Thymus (tissue), 11 donors: ENCODE measurements around the gene VN1R2. TPM values are rescaled to one million over a fixed set of nuclear protein-coding genes. Genes with fewer than 3 reads are reported as not detected.
"Not testable (repeated sequence)": the region's sequence is repeated elsewhere in the genome, so short reads cannot be mapped to it uniquely, and the experiment has no call there.

ENCODE experiments used
- DNase-seq, 9 donors: peaks; one replicate each; pipeline ENCODE4 v3.0.0-alpha.2; 2013; ENCODE audit warnings: low spot score in 9 of 9, low read depth in 6 of 9, missing footprints in 1 of 9
- H3K27ac ChIP-seq, 2 donors: one replicate each; pipeline ENCODE4 v1.5.1; 2013; ENCODE audit warnings: control low read depth in 1 of 2, low read depth in 1 of 2, low read length in 1 of 2, mild to moderate bottlenecking in 1 of 2, moderate library complexity in 1 of 2
- H3K27me3 ChIP-seq, 2 donors: one replicate each; pipeline ENCODE4 v1.5.1; 2013; ENCODE audit warnings: low read length in 1 of 2; ENCODE audit not compliant: control insufficient read depth in 2 of 2, insufficient read depth in 1 of 2
- H3K36me3 ChIP-seq, 2 donors: one replicate each; pipeline ENCODE4 v1.5.1; 2013; ENCODE audit warnings: low read length in 1 of 2, mild to moderate bottlenecking in 1 of 2, moderate library complexity in 1 of 2; ENCODE audit not compliant: control insufficient read depth in 2 of 2, insufficient read depth in 2 of 2
- H3K4me1 ChIP-seq, 2 donors: one replicate each; pipeline ENCODE4 v1.5.1; 2013; ENCODE audit warnings: low read length in 2 of 2; ENCODE audit not compliant: control insufficient read depth in 2 of 2, insufficient read depth in 2 of 2
- H3K4me3 ChIP-seq, 2 donors: one replicate each; pipeline ENCODE4 v1.5.1; 2013; ENCODE audit warnings: low read length in 2 of 2, control low read depth in 1 of 2, mild to moderate bottlenecking in 1 of 2
- H3K9me3 ChIP-seq, 2 donors: one replicate each; pipeline ENCODE4 v1.5.1; 2013; ENCODE audit warnings: low read length in 1 of 2, mild to moderate bottlenecking in 1 of 2; ENCODE audit not compliant: control insufficient read depth in 2 of 2, insufficient read depth in 1 of 2
- WGBS: extraction: QIAGEN DNeasy Blood & Tissue Kit; methylation state at CpG from one replicate; pipeline ENCODE4 v1.1.7; 2013; 5-methylcytosine and 5-hydroxymethylcytosine counted together
- polyA plus RNA-seq: library from polyadenylated mRNA; stranded (reverse); fragments of 200-250 nt; gene quantifications from one replicate; pipeline ENCODE4 v1.2.3, GENCODE V29; 2013
- total RNA-seq: library from RNA; stranded (reverse); fragments of 120-200 nt; gene quantifications from one replicate; pipeline ENCODE4 v1.2.4, GENCODE V29; 2013
- donor health status: healthy.

The VN1R2 gene
- total and polyA plus RNA-seq, 2 donors, result not detected

GRCh38 chr19:53267623-53268022 is 9.5 kb downstream of the VN1R2 start, which contains the start of gene VN1R4:
Gene VN1R4 (minus strand): TSS chr19:53267723. CDS start chr19:53267665, 58 bp downstream.
- H3K27me3 ChIP-seq, H3K9me3 ChIP-seq, H3K27ac ChIP-seq, H3K36me3 ChIP-seq, H3K4me1 ChIP-seq, DNase-seq, H3K4me3 ChIP-seq: not testable (repeated sequence)
- WGBS, result 95% methylated on average over 4 of the region's 5 CpGs

GRCh38 chr19:53269861-53270260 is 11.8 kb downstream of the VN1R2 start:
- not testable (repeated sequence) for H3K36me3 ChIP-seq, H3K4me3 ChIP-seq, DNase-seq, H3K27ac ChIP-seq, H3K9me3 ChIP-seq, H3K4me1 ChIP-seq, H3K27me3 ChIP-seq
- 95% methylated on average over 19 of the region's 27 CpGs for WGBS

- WGBS, result 85% methylated on average over 9 of the region's 9 CpGs
- Histone ChIP-seq H3K36me3 (no peaks in the 10 kb centered on the region), H3K27me3 (no peaks in the 10 kb centered on the region), H3K27ac (no peak overlapping the region), H3K9me3 (peaks cover 2 to 9% of the 10 kb centered on the region in 2 donors), H3K4me1 (no peaks in the 10 kb centered on the region), H3K4me3 (no peak overlapping the region)
- DNase-seq, result no peak
Measured at GRCh38 chr19:53272044-53272443, 14.0 kb downstream of the VN1R2 start.

GRCh38 chr19:53275480-53275879 is 17.4 kb downstream of the VN1R2 start:
- Histone ChIP-seq H3K4me1 (no peaks in the 10 kb centered on the region), H3K4me3 (no peak overlapping the region), H3K9me3 (peaks cover 2 to 10% of the 10 kb centered on the region in 2 donors), H3K27ac (no peak overlapping the region), H3K36me3 (no peaks in the 10 kb centered on the region), H3K27me3 (no peaks in the 10 kb centered on the region)
- no peak for DNase-seq
- WGBS, result 97% methylated on average over 2 of the region's 2 CpGs

- H3K27me3 ChIP-seq, H3K36me3 ChIP-seq, H3K9me3 ChIP-seq, H3K4me3 ChIP-seq, H3K4me1 ChIP-seq, H3K27ac ChIP-seq, DNase-seq: not testable (repeated sequence)
- WGBS, result 50% methylated on average over 2 of the region's 8 CpGs
Measured at GRCh38 chr19:53281947-53282346, 23.9 kb downstream of the VN1R2 start.

- no peaks in the 10 kb centered on the region for H3K27me3 ChIP-seq
- peaks cover 0 to 7% of the 10 kb centered on the region in 2 donors for H3K9me3 ChIP-seq
- H3K4me3 ChIP-seq, result no peak overlapping the region
- no peak for DNase-seq
- WGBS, result 84% methylated on average over 4 of the region's 4 CpGs
- H3K27ac ChIP-seq, result no peak overlapping the region
- no peaks in the 10 kb centered on the region for H3K4me1 ChIP-seq
- H3K36me3 ChIP-seq, result no peaks in the 10 kb centered on the region
Measured at GRCh38 chr19:53285087-53285486, 27.0 kb downstream of the VN1R2 start.

GRCh38 chr19:53290758-53291549 is 32.9 kb downstream of the VN1R2 start:
- H3K27me3 ChIP-seq, result no peaks in the 10 kb centered on the region
- H3K9me3 ChIP-seq, result peaks cover 6 to 21% of the 10 kb centered on the region in 2 donors
- H3K4me3 ChIP-seq, result no peak overlapping the region
- H3K27ac ChIP-seq, result no peak overlapping the region
- no peaks in the 10 kb centered on the region for H3K36me3 ChIP-seq
- no peak for DNase-seq
- WGBS, result 94% methylated on average over 47 of the region's 47 CpGs
- no peaks in the 10 kb centered on the region for H3K4me1 ChIP-seq

GRCh38 chr19:53294786-53295441 is 36.8 kb downstream of the VN1R2 start:
- WGBS, result 85% methylated on average over 7 of the region's 7 CpGs
- Histone ChIP-seq H3K27me3 (no peaks in the 10 kb centered on the region), H3K4me3 (no peak overlapping the region), H3K27ac (no peak overlapping the region), H3K36me3 (no peaks in the 10 kb centered on the region), H3K4me1 (no peaks in the 10 kb centered on the region), H3K9me3 (peaks cover 6 to 26% of the 10 kb centered on the region in 2 donors)
- no peak for DNase-seq

- H3K4me1 ChIP-seq, H3K27me3 ChIP-seq, DNase-seq, H3K9me3 ChIP-seq, H3K36me3 ChIP-seq, H3K27ac ChIP-seq, H3K4me3 ChIP-seq: not testable (repeated sequence)
- 72% methylated on average over 2 of the region's 8 CpGs for WGBS
Measured at GRCh38 chr19:53301341-53301740, 43.2 kb downstream of the VN1R2 start.
